ENCODE data around the gene PDCD2. TPM values are rescaled to one million over a fixed set of nuclear protein-coding genes. Genes with fewer than 3 reads are reported as not detected.
A peak's percentile ranks its signal among the peaks of the same experiment; 100 is the strongest.

Gene PDCD2
- total and polyA plus RNA-seq, 2 donors (not counting 1 experiment from before 2014, with no cell fraction given) = 50.0 to 64.5 TPM

- no peaks in the 10 kb centered on the region for H3K9me3 ChIP-seq (ENCODE audit: control extremely low read depth in 1 of 3, control insufficient read depth in 2 of 3, insufficient read depth in 1 of 3, low read length in 2 of 3)
- no peaks in the 10 kb centered on the region for H4K20me1 ChIP-seq (ENCODE audit: control insufficient read depth, insufficient read depth, low read length, poor library complexity, severe bottlenecking)
- DNase-seq = no peak
- 0% methylated on average over 6 of the region's 12 CpGs for WGBS (ENCODE audit: insufficient coverage)
- TF ChIP-seq EZH2 (IDR thresholded peaks at IDR 0.05; ENCODE audit: borderline replicate concordance, insufficient read depth, low read depth, low read length, poor library complexity, severe bottlenecking) (no peak), CTCF (IDR thresholded peaks at IDR 0.05) (peak; percentile 48)
- POLR2A ChIA-PET = interaction anchor here (1.0 to 2.0 kb wide), 2 partner anchors 13 to 30 kb away, joined by 3 to 19 read pairs; partner anchors contain the start of genes PSMB1 and TBP
- H2AFZ ChIP-seq (ENCODE audit: insufficient read depth, low read depth, low read length, poor library complexity, severe bottlenecking) = peak overlapping the region; percentile 97
- H3K4me2 ChIP-seq (replicated peaks; ENCODE audit: low read depth, low read length, poor library complexity, severe bottlenecking) = peak overlapping the region; percentile 88
- intact Hi-C loops (cut with micrococcal nuclease) = loop anchor here (1.0 to 2.0 kb wide), 4 partner anchors 29 to 881 kb away; partner anchors contain the start of genes C6orf120, DYNLT2, ERMARD and FAM120B
- H3K79me2 ChIP-seq (ENCODE audit: control insufficient read depth, insufficient read depth, low read length) = peaks cover 8% of the 10 kb centered on the region
- peak overlapping the region; percentile 85 for H3K9ac ChIP-seq (ENCODE audit: low read length)
- CTCF ChIA-PET = interaction anchor here (1.0 to 1.6 kb wide), 2 partner anchors 25 to 30 kb away, joined by 5 read pairs; partner anchors contain the start of gene TBP
- ATAC-seq (ENCODE audit: low read depth) = no peak
- Mint-ChIP-seq H3K27me3 (no peaks in the 10 kb centered on the region), H3K27ac (peak overlapping the region; percentile 92), H3K4me3 (peak overlapping the region; percentile 98), H3K9me3 (ENCODE audit: insufficient read depth) (no peaks in the 10 kb centered on the region), H3K4me1 (peaks cover 25% of the 10 kb centered on the region)
- H3K27me3 ChIP-seq (replicated peaks in 1 of 4; ENCODE audit: control extremely low read depth in 1 of 4, control insufficient read depth in 3 of 4, insufficient read depth in 4 of 4, low read length in 3 of 4) = peaks cover 0 to 4% (median 0%) of the 10 kb centered on the region in 4 experiments
- peaks cover 14 to 16% of the 10 kb centered on the region in 2 donors for H3K4me1 ChIP-seq (ENCODE audit: control insufficient read depth in 2 of 2, insufficient read depth in 2 of 2, low read length in 2 of 2)
- H3K4me3 ChIP-seq (ENCODE audit: control extremely low read depth in 1 of 5, extremely low read depth in 1 of 5, insufficient read depth in 1 of 5, low read depth in 2 of 5, low read length in 4 of 5) = peak overlapping the region; percentile 76 to 85 (median 82)
- peaks cover 15 to 32% of the 10 kb centered on the region in 2 experiments for H3K36me3 ChIP-seq (replicated peaks in 1 of 2; ENCODE audit: control extremely low read depth in 1 of 2, control insufficient read depth in 1 of 2, extremely low read depth in 1 of 2, insufficient read depth in 2 of 2, low read length in 1 of 2)
- H3K27ac ChIP-seq (ENCODE audit: low read length in 2 of 2) = peak overlapping the region; percentile 66 to 86
These were observed 669 bp downstream of the PDCD2 start for GRCh38 chr6:170583756-170584180.

DNA sequence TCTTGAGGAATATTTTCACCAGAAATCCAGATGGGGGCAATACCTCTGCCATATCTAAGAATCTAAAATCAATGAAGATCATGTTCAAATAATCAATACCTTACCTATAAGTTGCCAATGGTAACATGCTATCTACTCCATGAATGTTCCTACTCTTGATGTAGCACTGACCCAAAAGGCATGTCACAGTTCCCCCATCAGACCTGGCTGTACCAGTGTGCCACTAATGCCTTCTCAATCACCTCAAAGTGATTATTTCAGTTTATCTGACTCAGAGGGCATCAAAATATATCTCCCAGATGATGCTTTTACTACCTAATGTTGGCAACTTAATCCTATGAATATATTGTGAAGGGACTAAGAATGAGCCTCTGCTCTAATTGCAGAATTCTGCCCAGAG, 5.5 kb downstream of the PDCD2 start:
- H3K4me3 Mint-ChIP-seq = no peak overlapping the region
- Histone ChIP-seq H3K4me1 (ENCODE audit: control insufficient read depth in 2 of 2, insufficient read depth in 2 of 2, low read length in 2 of 2) (peaks cover 7% of the 10 kb centered on the region in 2 donors), H3K4me2 (replicated peaks; ENCODE audit: low read depth, low read length, poor library complexity, severe bottlenecking) (no peak overlapping the region), H3K27ac (ENCODE audit: low read length in 2 of 2) (no peak overlapping the region), H2AFZ (ENCODE audit: insufficient read depth, low read depth, low read length, poor library complexity, severe bottlenecking) (no peak overlapping the region), H3K36me3 (replicated peaks in 1 of 2; ENCODE audit: control extremely low read depth in 1 of 2, control insufficient read depth in 1 of 2, extremely low read depth in 1 of 2, insufficient read depth in 2 of 2, low read length in 1 of 2) (peaks cover 33 to 69% of the 10 kb centered on the region in 2 experiments), H4K20me1 (ENCODE audit: control insufficient read depth, insufficient read depth, low read length, poor library complexity, severe bottlenecking) (no peaks in the 10 kb centered on the region), H3K9ac (ENCODE audit: low read length) (no peak overlapping the region), H3K79me2 (ENCODE audit: control insufficient read depth, insufficient read depth, low read length) (peaks cover 7% of the 10 kb centered on the region), H3K27me3 (replicated peaks in 1 of 4; ENCODE audit: control extremely low read depth in 1 of 4, control insufficient read depth in 3 of 4, insufficient read depth in 4 of 4, low read length in 3 of 4) (no peaks in the 10 kb centered on the region), H3K9me3 (ENCODE audit: control extremely low read depth in 1 of 3, control insufficient read depth in 2 of 3, insufficient read depth in 1 of 3, low read length in 2 of 3) (no peaks in the 10 kb centered on the region), H3K4me3 (ENCODE audit: control extremely low read depth in 1 of 5, extremely low read depth in 1 of 5, insufficient read depth in 1 of 5, low read depth in 2 of 5, low read length in 4 of 5) (no peak overlapping the region)
- no peak for DNase-seq
- H3K9me3 Mint-ChIP-seq (ENCODE audit: insufficient read depth) = no peaks in the 10 kb centered on the region
- peaks cover 13% of the 10 kb centered on the region for H3K4me1 Mint-ChIP-seq
- no peak for ATAC-seq (ENCODE audit: low read depth)
- no peaks in the 10 kb centered on the region for H3K27me3 Mint-ChIP-seq
- CTCF ChIA-PET = no interaction called here
- TF ChIP-seq EZH2 (IDR thresholded peaks at IDR 0.05; ENCODE audit: borderline replicate concordance, insufficient read depth, low read depth, low read length, poor library complexity, severe bottlenecking) = no peak
- TF ChIP-seq CTCF (IDR thresholded peaks at IDR 0.05) = no peak
- intact Hi-C loops (cut with micrococcal nuclease) = no loop called here
- POLR2A ChIA-PET = no interaction called here
- no peak overlapping the region for H3K27ac Mint-ChIP-seq
